Fibroblast of lung (primary cell): ENCODE results near the gene CDK11B.
"Not testable (repeated sequence)": the region's sequence is repeated elsewhere in the genome, so short reads cannot be mapped to it uniquely, and the experiment has no call there.

ENCODE experiments used
- EZH2 ChIP-seq: IDR thresholded peaks from 2 replicates; pipeline ENCODE4 v1.5.1; 2012; ENCODE audit warnings: low read length, control low read depth, mild to moderate bottlenecking; ENCODE audit errors: missing control alignments
- TF ChIP-seq, protein P1 (sequence below), 2 donors: IDR thresholded peaks in 1 of 2; conservative IDR thresholded peaks in 1 of 2; 1 replicate in 1 of 2; 2 replicates in 1 of 2; pipeline ENCODE4 v1.5.1; 2011 to 2012; ENCODE audit warnings: low read length in 2 of 2, control low read depth in 1 of 2, inconsistent platforms in 1 of 2, low read depth in 1 of 2, mild to moderate bottlenecking in 1 of 2

DNA sequence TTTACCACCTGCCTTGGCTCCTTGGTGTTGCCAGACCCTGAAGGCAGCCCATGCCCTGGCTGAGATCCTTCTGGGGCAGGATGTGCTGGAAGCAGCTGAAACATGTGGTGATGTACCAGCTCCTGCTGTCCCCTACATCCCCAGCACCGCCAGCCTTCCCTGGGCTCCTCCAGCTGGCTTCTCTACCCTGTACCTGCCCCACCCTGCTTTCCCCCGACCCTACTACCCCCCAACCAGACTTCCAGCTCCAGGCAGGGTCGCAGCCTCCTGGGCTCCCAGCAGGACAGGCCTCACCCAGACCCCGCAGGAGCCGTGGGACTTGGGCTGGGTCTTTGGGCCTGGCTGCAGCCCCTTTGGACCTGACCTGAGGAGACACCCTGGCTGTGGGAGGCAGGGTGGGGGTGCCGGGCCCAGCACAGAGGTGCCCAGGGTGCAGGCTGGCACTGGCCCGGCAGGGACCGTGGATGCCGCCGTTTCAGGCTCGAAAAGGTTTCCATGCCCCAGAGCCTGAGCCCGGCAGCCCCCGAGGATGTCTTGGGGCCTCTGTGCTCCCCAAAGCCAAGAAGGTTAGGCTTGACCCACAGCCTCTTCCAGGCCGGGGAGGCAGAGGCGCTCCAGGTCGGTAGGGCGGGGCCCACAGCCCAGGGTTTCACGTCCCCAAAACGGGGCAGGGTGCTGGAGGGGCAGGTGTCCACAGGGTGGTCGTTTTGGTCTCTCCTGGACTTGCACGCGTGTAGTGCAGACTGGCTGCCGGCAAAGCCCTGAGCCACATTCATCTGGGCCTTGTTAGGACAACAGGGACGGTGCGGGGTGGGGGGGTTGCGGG is 38.8 kb upstream of the CDK11B start:
- TF ChIP-seq, protein P1, sequence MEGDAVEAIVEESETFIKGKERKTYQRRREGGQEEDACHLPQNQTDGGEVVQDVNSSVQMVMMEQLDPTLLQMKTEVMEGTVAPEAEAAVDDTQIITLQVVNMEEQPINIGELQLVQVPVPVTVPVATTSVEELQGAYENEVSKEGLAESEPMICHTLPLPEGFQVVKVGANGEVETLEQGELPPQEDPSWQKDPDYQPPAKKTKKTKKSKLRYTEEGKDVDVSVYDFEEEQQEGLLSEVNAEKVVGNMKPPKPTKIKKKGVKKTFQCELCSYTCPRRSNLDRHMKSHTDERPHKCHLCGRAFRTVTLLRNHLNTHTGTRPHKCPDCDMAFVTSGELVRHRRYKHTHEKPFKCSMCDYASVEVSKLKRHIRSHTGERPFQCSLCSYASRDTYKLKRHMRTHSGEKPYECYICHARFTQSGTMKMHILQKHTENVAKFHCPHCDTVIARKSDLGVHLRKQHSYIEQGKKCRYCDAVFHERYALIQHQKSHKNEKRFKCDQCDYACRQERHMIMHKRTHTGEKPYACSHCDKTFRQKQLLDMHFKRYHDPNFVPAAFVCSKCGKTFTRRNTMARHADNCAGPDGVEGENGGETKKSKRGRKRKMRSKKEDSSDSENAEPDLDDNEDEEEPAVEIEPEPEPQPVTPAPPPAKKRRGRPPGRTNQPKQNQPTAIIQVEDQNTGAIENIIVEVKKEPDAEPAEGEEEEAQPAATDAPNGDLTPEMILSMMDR (conservative IDR thresholded peaks at IDR 0.05 in 1 of 2, IDR thresholded peaks at IDR 0.05 in 1 of 2; ENCODE audit: low read depth in 1 of 2, low read length in 2 of 2), result not testable (repeated sequence)
- TF ChIP-seq EZH2, result not testable (repeated sequence)
